LHCN-M2 (cell line): ENCODE results near the gene CYTH3. TPM values are rescaled to one million over a fixed set of nuclear protein-coding genes. Genes with fewer than 3 reads are reported as not detected.

Source experiments
- total RNA-seq: library from RNA; depleted of rRNA; stranded (reverse); fragments of >200 nt; gene quantifications from 2 replicates; pipeline ENCODE4 v1.2.3, GENCODE V29; 2014; rRNA removed

CYTH3 gene
- total RNA-seq, 1 experiment from 2014 or later: 32.7 TPM

Other genes starting within 250 kb of the CYTH3 start
- gene ANKRD61, start 241.2 kb downstream of the CYTH3 start, total RNA-seq: 0.23 and 0.38 TPM in 2 replicates
- 133 and 138 TPM in 2 replicates for gene EIF2AK1, start 213.4 kb downstream of the CYTH3 start, total RNA-seq
- gene USP42, start 167.7 kb downstream of the CYTH3 start, total RNA-seq: 6.5 and 6.6 TPM in 2 replicates
- gene FAM220A, start 76.3 kb upstream of the CYTH3 start, total RNA-seq: 18.1 and 22.0 TPM in 2 replicates
- 102 and 131 TPM in 2 replicates for gene RAC1, start 101.9 kb upstream of the CYTH3 start, total RNA-seq
- 18.3 and 23.6 TPM in 2 replicates for gene DAGLB, start 175.3 kb upstream of the CYTH3 start, total RNA-seq
- gene KDELR2, start 211.5 kb upstream of the CYTH3 start, total RNA-seq: 212 and 239 TPM in 2 replicates